LNCAP (cell line): ENCODE data around the gene ASXL1.

ENCODE experiments used
- TF ChIP-seq, protein P1 (sequence below): fragments of 450-650 bp; IDR thresholded peaks from 2 replicates; pipeline ENCODE4 v1.5.1; 2017; ENCODE audit warnings: mild to moderate bottlenecking

ASXL1 gene

GRCh38 chr20:32488066-32488838, 130.1 kb downstream of the ASXL1 start:
- TF ChIP-seq, protein P1, sequence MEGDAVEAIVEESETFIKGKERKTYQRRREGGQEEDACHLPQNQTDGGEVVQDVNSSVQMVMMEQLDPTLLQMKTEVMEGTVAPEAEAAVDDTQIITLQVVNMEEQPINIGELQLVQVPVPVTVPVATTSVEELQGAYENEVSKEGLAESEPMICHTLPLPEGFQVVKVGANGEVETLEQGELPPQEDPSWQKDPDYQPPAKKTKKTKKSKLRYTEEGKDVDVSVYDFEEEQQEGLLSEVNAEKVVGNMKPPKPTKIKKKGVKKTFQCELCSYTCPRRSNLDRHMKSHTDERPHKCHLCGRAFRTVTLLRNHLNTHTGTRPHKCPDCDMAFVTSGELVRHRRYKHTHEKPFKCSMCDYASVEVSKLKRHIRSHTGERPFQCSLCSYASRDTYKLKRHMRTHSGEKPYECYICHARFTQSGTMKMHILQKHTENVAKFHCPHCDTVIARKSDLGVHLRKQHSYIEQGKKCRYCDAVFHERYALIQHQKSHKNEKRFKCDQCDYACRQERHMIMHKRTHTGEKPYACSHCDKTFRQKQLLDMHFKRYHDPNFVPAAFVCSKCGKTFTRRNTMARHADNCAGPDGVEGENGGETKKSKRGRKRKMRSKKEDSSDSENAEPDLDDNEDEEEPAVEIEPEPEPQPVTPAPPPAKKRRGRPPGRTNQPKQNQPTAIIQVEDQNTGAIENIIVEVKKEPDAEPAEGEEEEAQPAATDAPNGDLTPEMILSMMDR: no peak
